ENCODE results near the gene ZNF487.

The ZNF487 gene

GRCh38 chr10:43452356-43452914 is 15.5 kb downstream of the ZNF487 start:
- Histone ChIP-seq H3K27ac (ENCODE audit: extremely low read depth, low read depth, low read length) (no peak overlapping the region), H3K9me3 (ENCODE audit: control insufficient read depth, insufficient read depth, low read depth, low read length) (no peaks in the 10 kb centered on the region), H3K4me3 (ENCODE audit: low read depth, low read length) (no peak overlapping the region), H3K36me3 (ENCODE audit: control insufficient read depth in 2 of 2, insufficient read depth in 1 of 2, low read length in 2 of 2) (no peaks in the 10 kb centered on the region), H3K4me1 (ENCODE audit: control insufficient read depth, insufficient read depth, low read length) (no peaks in the 10 kb centered on the region)
- POLR2A ChIA-PET = interaction anchor here (1.1 kb wide), 1 partner anchor 15 kb away, joined by 3 read pairs; the partner anchor contains the start of gene ZNF487
- TF ChIP-seq ZFP37 (tag by site-specific recombination; IDR thresholded peaks at IDR 0.05) (no peak), ZNF10 (tag by site-specific recombination; IDR thresholded peaks at IDR 0.05) (no peak), ZNF560 (tag by site-specific recombination; IDR thresholded peaks at IDR 0.05; ENCODE audit: borderline replicate concordance) (no peak), ZBTB21 (tag by site-specific recombination; IDR thresholded peaks at IDR 0.05) (no peak), ZNF155 (tag by site-specific recombination; IDR thresholded peaks at IDR 0.05) (no peak)
- CTCF ChIA-PET = interaction anchor here (0.6 to 0.7 kb wide), 3 partner anchors 45 to 220 kb away, joined by 3 to 5 read pairs (median 3); no protein-coding TSS in a partner anchor

- no peaks in the 10 kb centered on the region for H3K36me3 ChIP-seq (ENCODE audit: control insufficient read depth in 2 of 2, insufficient read depth in 1 of 2, low read length in 2 of 2)
These were observed 16.4 kb downstream of the ZNF487 start for GRCh38 chr10:43453266-43453831.

More at GRCh38 chr10:43453266-43453831, 16.4 kb downstream of the ZNF487 start:
- no peaks in the 10 kb centered on the region for H3K4me1 ChIP-seq (ENCODE audit: control insufficient read depth, insufficient read depth, low read length)
- CTCF ChIA-PET = interaction anchor here (0.5 kb wide), 1 partner anchor 161 kb away, joined by 3 read pairs; no protein-coding TSS in a partner anchor
- TF ChIP-seq ZNF18 (tag by site-specific recombination; IDR thresholded peaks at IDR 0.05) = no peak
- no peak for TF ChIP-seq ZNF19 (tag by site-specific recombination; IDR thresholded peaks at IDR 0.05; ENCODE audit: low read depth)
- no peak for TF ChIP-seq ZFP41 (tag by site-specific recombination; IDR thresholded peaks at IDR 0.05; ENCODE audit: borderline replicate concordance)
- TF ChIP-seq ZNF654 (tag by site-specific recombination; IDR thresholded peaks at IDR 0.05; ENCODE audit: low read depth) = no peak
- no peak for TF ChIP-seq GFI1B (tag by site-specific recombination; IDR thresholded peaks at IDR 0.05)
- TF ChIP-seq ZSCAN23 (tag by site-specific recombination; IDR thresholded peaks at IDR 0.05) = no peak
- TF ChIP-seq YY2 (tag by site-specific recombination; IDR thresholded peaks at IDR 0.05) = no peak
- no peak for TF ChIP-seq ZNF132 (tag by site-specific recombination; IDR thresholded peaks at IDR 0.05; ENCODE audit: borderline replicate concordance)
- TF ChIP-seq PRDM2 (tag by site-specific recombination; IDR thresholded peaks at IDR 0.05; ENCODE audit: borderline replicate concordance) = no peak
- no peak for TF ChIP-seq ZNF302 (tag by site-specific recombination; IDR thresholded peaks at IDR 0.05; ENCODE audit: low read depth)
- no peak for TF ChIP-seq ZNF366 (tag by site-specific recombination; conservative IDR thresholded peaks at IDR 0.05)
- TF ChIP-seq IKZF3 (tag by site-specific recombination; IDR thresholded peaks at IDR 0.05) = no peak
- no peak for TF ChIP-seq ZNF560 (tag by site-specific recombination; IDR thresholded peaks at IDR 0.05; ENCODE audit: borderline replicate concordance)
- TF ChIP-seq ZNF394 (tag by site-specific recombination; IDR thresholded peaks at IDR 0.05; ENCODE audit: borderline replicate concordance) = no peak
- H3K27ac ChIP-seq (ENCODE audit: extremely low read depth, low read depth, low read length) = no peak overlapping the region
- POLR2A ChIA-PET = interaction anchor here (1.1 kb wide), 2 partner anchors 16 to 20 kb away, joined by 3 to 5 read pairs; partner anchors contain the start of gene ZNF487
- H3K4me3 ChIP-seq (ENCODE audit: low read depth, low read length) = no peak overlapping the region
- H3K9me3 ChIP-seq (ENCODE audit: control insufficient read depth, insufficient read depth, low read depth, low read length) = no peaks in the 10 kb centered on the region

All from HEK293 (cell line).